Ovary (tissue), 9 donors: Measurements from ENCODE around the gene ZNF654. TPM values are rescaled to one million over a fixed set of nuclear protein-coding genes. Genes with fewer than 3 reads are reported as not detected.
"Not testable (repeated sequence)": the region's sequence is repeated elsewhere in the genome, so short reads cannot be mapped to it uniquely, and the experiment has no call there.

Experiments used
- DNase-seq, 5 donors: peaks; one replicate each; pipeline ENCODE4 v3.0.0-alpha.2; 2019 to 2020
- H3K27ac ChIP-seq, 2 donors: fragments of 200-600 bp; one replicate each; pipeline versions ENCODE4 v1.5.1 to v1.8.0; 2019 to 2022
- H3K27me3 ChIP-seq: fragments of 200-600 bp; one replicate; pipeline ENCODE4 v1.8.0; 2022
- H3K36me3 ChIP-seq: fragments of 200-600 bp; sonication (generic); one replicate; pipeline ENCODE4 v1.5.1; 2019
- H3K4me1 ChIP-seq: one replicate; pipeline ENCODE4 v1.8.1; 2013; ENCODE audit warnings: mild to moderate bottlenecking, moderate library complexity; ENCODE audit not compliant: insufficient read depth
- H3K4me3 ChIP-seq: fragments of 200-600 bp; sonication (generic); one replicate; pipeline ENCODE4 v1.5.1; 2017
- H3K9me3 ChIP-seq, 2 donors: fragments of 200-600 bp in 1 of 2; sonication (generic) in 1 of 2; one replicate each; pipeline versions ENCODE4 v1.5.1 to v1.8.1; 2013 to 2019; ENCODE audit warnings: mild to moderate bottlenecking in 1 of 2, moderate library complexity in 1 of 2
- EP300 ChIP-seq: sonication (generic); formaldehyde crosslinking; IDR thresholded peaks from one replicate; pipeline ENCODE4 v1.6.1; 2017; ENCODE audit warnings: antibody characterized with exemption
- POLR2A ChIP-seq: fragments of 450-650 bp; IDR thresholded peaks from one replicate; pipeline ENCODE4 v1.6.1; 2017; ENCODE audit warnings: antibody characterized with exemption, mild to moderate bottlenecking, moderate library complexity
- WGBS, 3 donors: extraction: QIAGEN DNeasy Blood & Tissue Kit in 1 of 3; methylation state at CpG; one replicate each; pipeline versions ENCODE4 v1.1.5 to v1.1.7; 2013 to 2017; 5-methylcytosine and 5-hydroxymethylcytosine counted together
- intact Hi-C, 4 donors: fragments of 100-400 bp; cut with DNase I; formaldehyde crosslinking; loops; one replicate each; pipeline versions ENCODE4 v1.11.0 to v1.15.1; 2022 to 2023
- polyA plus RNA-seq, 2 donors: library from polyadenylated mRNA; stranded (reverse); fragments of 200-250 nt in 1 of 2; fragments of 350-450 nt in 1 of 2; fragmentation: Illumina TruSeq in 1 of 2; extraction: RNeasy Lipid Tissue Mini Kit (QIAGEN cat#74804) in 1 of 2; gene quantifications; one replicate each; pipeline ENCODE4 v1.2.3, GENCODE V29; 2013 to 2014
- total RNA-seq, 7 donors: library from RNA; depleted of rRNA in 2 of 7; stranded (reverse); fragments of >200 nt in 2 of 7; fragmentation: NEBNext Ultra II Directional in 3 of 7; extraction: Animal tissue kit (Norgen Biotek cat#: 25700) in 3 of 7; gene quantifications; one replicate each; pipeline versions ENCODE4 v1.1.0 to v1.2.4, GENCODE V29; 2016 to 2023
- TF ChIP-seq, protein P1 (sequence below), 3 donors: fragments of 450-650 bp in 2 of 3; fragments of 200-600 bp in 1 of 3; IDR thresholded peaks; one replicate each; pipeline versions ENCODE4 v1.5.1 to v1.8.0; 2016 to 2022; ENCODE audit warnings: antibody characterized with exemption in 3 of 3, mild to moderate bottlenecking in 1 of 3
- donor health status: DM: no; HTN: no; CAD: no; lungs with moderate emphysema.
- donor health status: DM: no; HTN: no; CAD: no.
- donor health status: Bipolar disorder and iron deficiency.
- donor health status: DM: yes; HTN: yes; CAD: no.
- donor health status: DM: no; HTN: no; CAD: no.
- donor health status: DM: yes; HTN: yes; CAD: no.

The ZNF654 gene
- total and polyA plus RNA-seq, 9 donors: 5.2 to 22.0 (median 15.1) TPM

DNA sequence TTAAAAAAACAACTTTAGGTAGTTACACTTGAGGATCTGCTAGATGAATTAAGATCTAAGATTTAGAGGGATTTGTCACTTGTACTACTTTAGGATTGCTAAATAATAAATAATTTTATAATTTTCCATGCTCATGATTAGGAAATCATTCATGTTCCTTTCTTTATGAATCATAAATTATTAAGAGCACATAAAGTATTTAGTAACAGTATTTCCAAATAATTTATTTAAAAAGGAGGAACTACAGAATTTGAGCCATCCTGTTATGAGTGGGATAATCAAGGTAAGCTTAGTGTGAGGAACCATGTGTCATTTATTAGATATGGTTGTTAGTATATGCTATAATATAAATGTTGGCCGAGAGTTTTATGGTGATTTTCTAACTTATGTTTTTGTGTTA, 53.2 kb downstream of the ZNF654 start:
- no peaks in the 10 kb centered on the region for H3K9me3 ChIP-seq
- H3K27me3 ChIP-seq: no peaks in the 10 kb centered on the region
- intact Hi-C loops: no loop called here
- no peaks in the 10 kb centered on the region for H3K4me1 ChIP-seq
- no peak overlapping the region for H3K4me3 ChIP-seq
- TF ChIP-seq, protein P1, sequence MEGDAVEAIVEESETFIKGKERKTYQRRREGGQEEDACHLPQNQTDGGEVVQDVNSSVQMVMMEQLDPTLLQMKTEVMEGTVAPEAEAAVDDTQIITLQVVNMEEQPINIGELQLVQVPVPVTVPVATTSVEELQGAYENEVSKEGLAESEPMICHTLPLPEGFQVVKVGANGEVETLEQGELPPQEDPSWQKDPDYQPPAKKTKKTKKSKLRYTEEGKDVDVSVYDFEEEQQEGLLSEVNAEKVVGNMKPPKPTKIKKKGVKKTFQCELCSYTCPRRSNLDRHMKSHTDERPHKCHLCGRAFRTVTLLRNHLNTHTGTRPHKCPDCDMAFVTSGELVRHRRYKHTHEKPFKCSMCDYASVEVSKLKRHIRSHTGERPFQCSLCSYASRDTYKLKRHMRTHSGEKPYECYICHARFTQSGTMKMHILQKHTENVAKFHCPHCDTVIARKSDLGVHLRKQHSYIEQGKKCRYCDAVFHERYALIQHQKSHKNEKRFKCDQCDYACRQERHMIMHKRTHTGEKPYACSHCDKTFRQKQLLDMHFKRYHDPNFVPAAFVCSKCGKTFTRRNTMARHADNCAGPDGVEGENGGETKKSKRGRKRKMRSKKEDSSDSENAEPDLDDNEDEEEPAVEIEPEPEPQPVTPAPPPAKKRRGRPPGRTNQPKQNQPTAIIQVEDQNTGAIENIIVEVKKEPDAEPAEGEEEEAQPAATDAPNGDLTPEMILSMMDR (IDR thresholded peaks at IDR 0.05): no peak
- TF ChIP-seq POLR2A: no peak
- no peak for DNase-seq
- no peaks in the 10 kb centered on the region for H3K36me3 ChIP-seq
- H3K27ac ChIP-seq: no peak overlapping the region
- WGBS, 3 donors: 95 to 97% (median 96%) methylated on average over 1 of the region's 1 CpG

DNA sequence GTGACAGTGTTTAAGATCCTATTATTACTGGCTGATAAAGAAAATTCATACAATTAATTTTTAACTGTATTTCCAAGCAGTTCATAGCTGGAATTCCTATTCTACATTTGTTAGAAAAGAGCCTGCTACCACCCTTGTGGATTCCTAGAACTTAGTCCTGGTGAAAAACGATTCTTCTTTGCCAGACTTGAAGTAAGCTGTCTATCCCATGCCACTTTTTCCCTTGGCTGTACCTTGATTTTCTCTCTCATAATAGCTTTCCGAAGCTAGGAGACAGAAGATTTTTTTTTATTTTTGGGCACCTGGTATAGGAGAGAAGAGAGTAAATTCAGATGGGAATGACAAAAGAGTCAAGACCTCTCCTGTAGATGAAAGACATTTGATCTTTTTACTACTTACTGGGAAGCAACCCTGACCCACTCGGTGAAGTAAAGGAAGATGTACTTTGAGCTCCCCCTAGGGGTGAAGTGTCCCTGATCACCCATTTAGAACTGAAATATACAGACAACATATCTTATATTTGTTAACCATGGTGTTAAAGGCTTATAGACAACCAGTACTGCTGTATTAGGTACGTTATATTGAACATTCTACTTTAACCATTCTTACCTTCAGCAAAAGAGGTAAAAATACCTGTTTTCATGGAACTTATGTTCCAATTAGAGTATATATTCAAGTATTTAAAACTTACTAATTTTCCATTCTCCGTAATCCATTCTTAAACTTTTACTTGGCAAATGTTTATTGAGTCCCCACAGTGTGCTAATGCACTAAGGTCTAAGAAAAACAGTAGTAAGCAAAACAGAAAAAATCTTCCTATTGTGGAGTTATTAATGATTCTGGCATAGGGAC, 54.5 kb downstream of the ZNF654 start:
- Histone ChIP-seq H3K36me3 (no peaks in the 10 kb centered on the region), H3K4me1 (no peaks in the 10 kb centered on the region), H3K27ac (no peak overlapping the region), H3K9me3 (no peaks in the 10 kb centered on the region), H3K4me3 (no peak overlapping the region), H3K27me3 (no peaks in the 10 kb centered on the region)
- intact Hi-C loops: no loop called here
- WGBS, 3 donors: 55 to 56% (median 56%) methylated on average over 5 of the region's 5 CpGs
- DNase-seq: peak in 2 of 5 donors; percentile 20 to 49
- no peak for TF ChIP-seq POLR2A
- TF ChIP-seq, protein P1 (IDR thresholded peaks at IDR 0.05): peak in 2 of 3 donors; percentile 24 to 51

DNA sequence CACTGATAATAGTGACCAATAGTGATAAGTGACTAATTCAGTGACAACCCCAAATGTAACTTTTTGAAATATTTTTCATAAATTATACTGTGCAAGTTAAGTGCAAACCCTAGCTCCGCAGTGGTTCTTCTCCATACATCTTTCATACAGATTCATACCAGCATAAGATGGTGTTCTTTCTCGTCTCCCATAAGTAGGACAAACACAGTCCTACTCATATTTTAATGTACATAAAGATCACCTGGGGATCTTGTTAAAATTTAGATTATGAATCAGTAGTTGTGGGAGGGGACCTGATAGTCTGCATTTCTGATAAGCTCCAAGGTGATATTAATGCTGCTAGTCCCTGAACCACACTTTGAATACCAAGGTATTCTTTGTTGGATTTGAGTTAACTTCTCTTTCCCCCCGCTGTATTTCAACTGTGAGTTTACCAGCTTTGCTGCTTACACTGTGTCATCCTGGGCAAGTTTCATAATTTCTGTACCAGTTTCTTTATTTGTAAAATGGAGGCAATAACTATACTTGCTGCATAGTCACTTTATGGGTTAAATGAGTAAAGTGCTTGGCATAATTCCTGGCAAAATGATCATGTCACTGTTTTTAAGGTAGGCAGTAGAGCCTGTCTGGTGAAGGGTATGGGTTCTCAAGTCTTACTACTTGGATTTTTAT, 56.0 kb downstream of the ZNF654 start:
- Histone ChIP-seq H3K9me3 (no peaks in the 10 kb centered on the region), H3K4me1 (no peaks in the 10 kb centered on the region), H3K27me3 (no peaks in the 10 kb centered on the region), H3K4me3 (no peak overlapping the region), H3K27ac (no peak overlapping the region), H3K36me3 (no peaks in the 10 kb centered on the region)
- WGBS, 3 donors: 95 to 97% (median 96%) methylated on average over 3 of the region's 3 CpGs
- intact Hi-C loops: no loop called here
- DNase-seq: no peak
- TF ChIP-seq EP300: no peak

DNA sequence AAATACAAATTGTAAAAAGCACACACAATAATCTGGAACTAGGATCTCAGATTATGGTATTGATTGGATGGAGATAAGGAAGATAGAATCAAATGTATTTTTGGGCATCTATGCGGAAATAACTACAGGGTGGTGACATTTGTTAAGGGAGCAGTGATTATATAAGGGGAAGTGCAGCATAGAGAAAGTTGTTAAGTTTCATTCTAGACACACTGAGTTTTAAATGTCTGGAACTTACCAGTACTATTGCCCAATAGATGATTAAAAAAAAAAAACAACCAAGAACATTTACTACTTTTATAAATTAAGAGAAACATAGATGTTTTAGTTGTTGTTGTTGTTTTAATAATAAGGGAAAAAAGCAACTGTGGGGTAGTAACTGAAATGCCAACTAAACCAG, 58.6 kb downstream of the ZNF654 start:
- Histone ChIP-seq H3K4me1 (no peaks in the 10 kb centered on the region), H3K4me3 (no peak overlapping the region), H3K27ac (no peak overlapping the region), H3K27me3 (no peaks in the 10 kb centered on the region), H3K36me3 (no peaks in the 10 kb centered on the region), H3K9me3 (no peaks in the 10 kb centered on the region)
- DNase-seq: no peak
- 0 to 47% (median 2%) methylated on average over 1 of the region's 1 CpG for WGBS, 3 donors
- intact Hi-C loops: no loop called here
- TF ChIP-seq EP300 (no peak), POLR2A (no peak)
- TF ChIP-seq, protein P1 (IDR thresholded peaks at IDR 0.05): no peak

DNA sequence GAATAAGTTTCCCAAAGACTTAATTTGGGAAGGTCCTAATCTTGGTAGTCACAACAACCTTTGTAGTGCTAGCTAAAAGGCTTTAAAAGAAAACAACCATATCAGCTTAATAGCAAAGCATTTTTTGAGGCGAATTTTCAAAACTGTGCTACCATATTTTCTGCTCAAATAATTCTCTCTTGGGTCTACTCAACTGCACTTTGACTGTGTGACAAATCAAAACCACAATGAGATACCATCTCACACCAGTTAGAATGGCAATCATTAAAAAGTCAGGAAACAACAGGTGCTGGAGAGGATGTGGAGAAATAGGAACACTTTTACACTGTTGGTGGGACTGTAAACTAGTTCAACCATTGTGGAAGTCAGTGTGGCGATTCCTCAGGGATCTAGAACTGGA, 59.5 kb downstream of the ZNF654 start:
- H3K36me3 ChIP-seq, H3K9me3 ChIP-seq, H3K27ac ChIP-seq, DNase-seq, H3K27me3 ChIP-seq, intact Hi-C loops, H3K4me1 ChIP-seq, H3K4me3 ChIP-seq: not testable (repeated sequence)
- 91 to 94% (median 91%) methylated on average over 1 to 2 of the region's 2 CpGs for WGBS, 3 donors
